ENCODE results near the gene TNFAIP8L2.

The TNFAIP8L2 gene

GRCh38 chr1:151156515-151156819, at the start of gene TNFAIP8L2:
Gene TNFAIP8L2, plus strand, starts transcription at chr1:151156649. Its CDS starts 2,049 bp downstream, at chr1:151158698.
- DNase-seq (ENCODE audit: low read depth in 2 of 2): peak; percentile 25 to 59

DNA sequence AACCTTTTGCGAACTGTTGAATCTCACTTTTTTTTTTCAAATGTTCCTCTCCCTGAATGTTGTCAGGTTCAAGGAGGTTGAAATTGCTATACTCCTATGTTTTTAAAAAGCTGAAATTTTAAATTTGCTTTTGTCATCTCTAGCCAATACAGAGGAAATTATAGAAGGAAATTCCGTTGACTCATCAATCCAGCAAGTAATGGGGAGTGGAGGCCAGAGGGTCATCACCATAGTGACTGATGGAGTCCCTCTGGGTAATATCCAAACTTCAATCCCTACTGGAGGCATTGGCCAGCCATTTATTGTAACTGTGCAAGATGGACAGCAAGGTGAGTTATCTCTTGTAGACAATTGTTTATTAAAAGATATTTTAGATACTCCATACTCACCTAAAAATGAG, 49.6 kb upstream of the TNFAIP8L2 start:
- no peak for DNase-seq (ENCODE audit: low read depth in 2 of 2)

GRCh38 chr1:151108331-151108730, 48.1 kb upstream of the TNFAIP8L2 start:
- DNase-seq (ENCODE audit: low read depth in 2 of 2): no peak

- no peak for DNase-seq (ENCODE audit: low read depth in 2 of 2)
Measured at GRCh38 chr1:151113877-151114276, 42.6 kb upstream of the TNFAIP8L2 start.

DNA sequence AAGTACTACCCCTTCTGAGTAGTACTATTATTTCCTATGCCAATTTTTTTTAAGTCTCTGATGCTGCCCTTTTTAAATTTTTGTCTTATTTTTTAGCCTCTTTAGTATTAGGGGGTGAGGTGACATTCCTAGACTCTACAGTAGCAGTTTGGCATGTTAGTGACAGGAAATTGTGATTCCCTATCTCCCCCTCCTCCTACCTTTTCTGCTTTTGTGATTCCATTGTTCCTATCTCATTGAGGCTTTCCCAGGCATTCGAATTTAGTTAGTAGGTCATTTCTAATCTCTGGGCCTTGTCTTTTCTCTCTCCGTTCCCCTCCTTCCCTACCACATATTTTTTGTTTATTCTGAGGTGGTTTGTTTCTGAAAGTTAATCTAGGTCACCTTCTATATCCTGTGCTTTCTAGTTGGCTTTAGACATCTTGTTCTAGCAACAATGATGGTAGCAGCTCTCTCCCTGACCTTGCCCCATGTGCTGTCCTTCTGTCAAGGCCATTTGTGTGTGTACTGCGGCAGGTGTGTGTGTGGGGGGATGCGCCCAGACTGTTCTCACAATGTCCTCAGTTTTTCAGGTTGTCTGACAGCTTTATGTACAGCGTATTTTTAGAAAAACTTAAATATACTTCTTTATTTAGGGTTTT, 31.6 kb upstream of the TNFAIP8L2 start:
- DNase-seq (ENCODE audit: low read depth in 2 of 2): no peak

DNA sequence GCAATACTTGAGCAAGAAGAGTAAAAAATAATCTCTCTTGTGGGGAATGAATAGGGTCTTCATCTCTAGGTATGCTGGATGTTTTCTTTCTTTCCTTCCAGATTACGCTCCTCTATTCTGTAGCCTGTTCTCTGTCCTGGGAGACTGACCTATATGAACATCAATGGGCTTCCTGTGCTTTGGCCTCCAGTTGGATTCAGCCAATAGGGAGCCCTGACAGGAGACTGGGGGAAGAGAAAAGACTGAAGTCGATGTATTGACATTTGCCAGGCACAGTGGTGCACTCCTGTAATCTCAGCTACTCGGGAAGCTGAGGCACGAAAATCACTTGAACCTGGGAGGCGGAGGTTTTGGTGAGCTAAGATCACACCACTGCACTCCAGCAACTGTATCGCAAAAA, 27.6 kb upstream of the TNFAIP8L2 start:
- no peak for DNase-seq (ENCODE audit: low read depth in 2 of 2)

- peak; percentile 41 to 61 for DNase-seq (ENCODE audit: low read depth in 2 of 2)
Measured at GRCh38 chr1:151130987-151131586, 25.4 kb upstream of the TNFAIP8L2 start.

GRCh38 chr1:151131701-151132334, 24.6 kb upstream of the TNFAIP8L2 start:
- no peak for DNase-seq (ENCODE audit: low read depth in 2 of 2)

GRCh38 chr1:151132335-151133017, 24.0 kb upstream of the TNFAIP8L2 start:
- no peak for DNase-seq (ENCODE audit: low read depth in 2 of 2)

DNA sequence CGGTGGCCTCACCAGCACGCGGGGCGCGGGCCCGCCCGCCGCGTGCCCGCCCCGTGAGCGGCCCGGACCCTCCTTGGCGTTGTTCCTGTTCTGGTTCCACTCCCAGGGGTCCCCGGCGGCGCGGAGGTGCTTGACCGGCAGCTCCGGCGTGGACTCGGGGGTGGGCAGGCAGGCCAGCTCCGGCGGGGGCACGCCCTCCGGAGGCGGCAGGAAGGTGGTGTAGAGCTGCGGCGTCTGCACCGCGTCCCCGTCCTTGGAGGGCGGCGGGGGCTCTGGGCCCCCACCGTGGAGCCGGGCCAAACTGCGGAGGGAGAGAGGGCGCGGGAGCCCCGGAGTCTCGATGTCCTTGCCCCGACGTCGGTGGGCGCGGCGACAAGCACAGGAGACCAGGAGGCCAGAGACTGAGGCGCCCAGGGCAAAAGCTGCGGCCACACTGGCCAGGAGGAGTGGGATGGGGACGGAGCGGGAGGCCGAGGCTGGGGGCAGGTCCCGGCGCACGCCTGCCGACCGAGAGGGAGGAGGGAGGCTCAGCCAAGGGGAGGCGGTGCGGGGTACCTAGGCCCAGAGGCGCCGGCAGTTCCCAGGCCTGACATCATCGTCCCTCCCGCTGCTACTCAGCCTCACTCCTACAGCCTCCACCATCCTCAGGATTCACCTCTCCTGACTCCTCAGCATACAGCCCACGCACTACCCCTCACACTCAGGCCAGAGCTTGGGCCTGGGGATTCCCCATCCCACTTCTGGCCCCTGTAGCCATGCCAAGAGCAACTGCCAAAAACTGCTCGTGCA, 23.2 kb upstream of the TNFAIP8L2 start:
- DNase-seq (ENCODE audit: low read depth in 2 of 2): no peak

- DNase-seq (ENCODE audit: low read depth in 2 of 2): no peak
Measured at GRCh38 chr1:151134396-151134795, 22.1 kb upstream of the TNFAIP8L2 start.

GRCh38 chr1:151134991-151135390, 21.5 kb upstream of the TNFAIP8L2 start:
- DNase-seq (ENCODE audit: low read depth in 2 of 2): no peak

DNA sequence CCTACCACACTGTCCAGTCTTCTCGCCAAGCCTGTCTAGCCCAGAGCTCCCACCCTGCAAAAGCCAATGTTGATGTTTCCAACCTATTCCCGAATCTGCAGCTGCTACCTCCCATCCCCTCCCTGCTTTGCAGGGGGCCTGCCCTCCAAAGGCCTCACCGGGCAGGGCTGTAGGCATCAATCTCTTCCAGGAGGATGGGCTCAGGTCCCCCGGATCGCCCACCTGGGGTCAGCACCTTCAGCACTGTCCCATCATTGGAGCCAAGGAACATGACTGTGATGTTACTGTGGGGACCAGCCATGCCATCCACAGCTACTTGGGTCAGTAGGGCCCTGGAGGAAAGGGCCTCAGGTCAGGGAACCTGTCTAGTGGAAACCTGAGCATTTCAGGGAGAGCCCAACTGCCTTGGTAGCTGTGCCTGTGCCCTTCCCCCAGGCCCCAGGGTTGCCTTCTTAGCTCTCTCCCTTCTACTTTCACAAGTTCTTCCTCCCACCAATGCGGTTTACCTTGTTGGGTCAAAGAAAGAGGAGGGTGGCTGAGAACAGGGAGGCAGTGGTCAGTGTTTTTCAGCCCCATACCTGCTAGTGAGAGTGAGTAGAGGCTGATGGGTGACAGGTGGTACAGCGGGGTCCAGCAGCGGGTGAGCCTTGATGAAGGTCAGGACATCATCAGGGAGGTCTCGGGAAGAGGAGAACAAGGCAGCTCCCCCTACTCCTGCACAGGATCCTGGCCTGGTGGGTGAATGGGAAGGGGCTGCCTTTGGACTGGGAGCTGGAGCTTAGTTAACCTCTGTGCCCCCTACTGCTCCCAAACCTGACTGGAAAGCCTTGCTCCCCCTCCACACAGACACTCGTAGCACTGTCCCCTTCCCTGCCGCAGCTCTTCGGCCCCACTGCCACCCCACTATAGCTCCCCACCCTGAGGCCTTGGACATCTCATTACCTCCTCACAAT, 20.7 kb upstream of the TNFAIP8L2 start:
- no peak for DNase-seq (ENCODE audit: low read depth in 2 of 2)

DNA sequence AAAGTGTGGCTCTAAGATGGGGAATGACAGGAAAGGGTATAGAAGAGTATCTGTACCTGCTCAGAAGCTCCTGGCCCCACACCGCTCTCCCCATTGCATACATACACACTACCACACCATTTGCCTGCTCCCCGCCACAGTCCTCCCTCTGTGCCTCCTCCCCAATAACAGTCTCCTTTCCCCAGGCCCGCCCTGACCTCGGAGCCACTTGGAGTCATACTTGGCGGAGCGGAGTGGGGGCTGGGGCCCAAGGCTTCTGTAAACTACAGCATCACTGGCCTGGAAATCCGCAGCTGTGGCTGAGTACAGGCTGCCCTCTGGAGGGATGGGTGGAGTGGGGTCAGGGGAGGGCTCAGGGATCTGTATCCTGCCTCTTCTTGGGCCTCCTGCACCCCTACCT, 18.7 kb upstream of the TNFAIP8L2 start:
- DNase-seq (ENCODE audit: low read depth in 2 of 2): no peak

DNA sequence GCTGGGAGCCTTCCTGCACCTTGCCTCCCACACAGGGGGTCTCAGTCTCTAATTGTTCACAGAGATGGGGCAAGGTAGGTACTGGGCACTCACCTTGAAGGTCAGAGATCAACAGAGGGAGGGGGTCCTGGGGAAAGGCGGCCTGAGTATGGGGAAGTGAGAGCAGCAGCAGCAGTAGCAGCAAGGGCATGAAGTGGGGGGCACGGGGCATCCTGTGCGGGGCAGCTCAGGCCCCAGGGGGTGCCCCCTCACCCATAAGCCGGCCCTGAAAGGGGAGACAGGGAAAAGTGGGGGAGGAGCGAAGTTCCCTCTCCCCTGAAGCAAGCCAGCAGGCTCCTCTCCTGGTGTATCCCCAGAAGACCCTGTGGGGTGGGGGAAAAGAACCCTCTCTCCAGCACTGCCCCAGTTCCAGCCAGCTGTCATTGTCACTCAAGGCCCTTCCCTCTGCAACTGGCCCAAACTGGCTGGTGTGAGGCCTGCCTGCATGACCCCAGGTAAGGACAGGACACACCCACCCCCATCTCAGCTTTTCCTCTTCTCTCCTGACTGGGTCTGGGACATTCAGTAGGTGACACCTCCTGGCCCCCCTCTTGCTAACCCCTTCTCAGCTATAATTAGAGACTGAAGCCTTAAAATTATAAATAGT, 13.9 kb upstream of the TNFAIP8L2 start:
- no peak for DNase-seq (ENCODE audit: low read depth in 2 of 2)

GRCh38 chr1:151143057-151143435, 13.4 kb upstream of the TNFAIP8L2 start:
- DNase-seq (ENCODE audit: low read depth in 2 of 2): no peak

DNA sequence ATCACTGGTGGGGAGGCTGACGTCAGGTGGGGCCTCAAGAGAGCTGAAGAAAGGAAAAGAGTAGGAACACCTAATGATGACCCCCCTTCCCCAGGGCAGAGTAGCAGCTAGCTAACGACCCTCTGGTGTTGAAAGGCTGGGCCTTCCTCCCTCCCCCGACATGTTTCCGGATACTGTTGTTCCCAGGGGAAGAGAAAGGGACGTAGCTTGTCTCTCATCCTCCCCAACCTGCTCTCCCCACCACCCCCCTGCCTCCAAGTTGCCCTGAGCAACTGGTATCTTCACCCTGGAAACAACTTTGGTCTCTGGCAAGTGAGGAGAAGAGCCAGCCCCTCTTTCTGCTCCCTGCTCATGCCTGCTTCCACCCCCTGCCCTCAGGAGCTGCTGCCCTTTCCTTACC, 12.5 kb upstream of the TNFAIP8L2 start:
- no peak for DNase-seq (ENCODE audit: low read depth in 2 of 2)

DNA sequence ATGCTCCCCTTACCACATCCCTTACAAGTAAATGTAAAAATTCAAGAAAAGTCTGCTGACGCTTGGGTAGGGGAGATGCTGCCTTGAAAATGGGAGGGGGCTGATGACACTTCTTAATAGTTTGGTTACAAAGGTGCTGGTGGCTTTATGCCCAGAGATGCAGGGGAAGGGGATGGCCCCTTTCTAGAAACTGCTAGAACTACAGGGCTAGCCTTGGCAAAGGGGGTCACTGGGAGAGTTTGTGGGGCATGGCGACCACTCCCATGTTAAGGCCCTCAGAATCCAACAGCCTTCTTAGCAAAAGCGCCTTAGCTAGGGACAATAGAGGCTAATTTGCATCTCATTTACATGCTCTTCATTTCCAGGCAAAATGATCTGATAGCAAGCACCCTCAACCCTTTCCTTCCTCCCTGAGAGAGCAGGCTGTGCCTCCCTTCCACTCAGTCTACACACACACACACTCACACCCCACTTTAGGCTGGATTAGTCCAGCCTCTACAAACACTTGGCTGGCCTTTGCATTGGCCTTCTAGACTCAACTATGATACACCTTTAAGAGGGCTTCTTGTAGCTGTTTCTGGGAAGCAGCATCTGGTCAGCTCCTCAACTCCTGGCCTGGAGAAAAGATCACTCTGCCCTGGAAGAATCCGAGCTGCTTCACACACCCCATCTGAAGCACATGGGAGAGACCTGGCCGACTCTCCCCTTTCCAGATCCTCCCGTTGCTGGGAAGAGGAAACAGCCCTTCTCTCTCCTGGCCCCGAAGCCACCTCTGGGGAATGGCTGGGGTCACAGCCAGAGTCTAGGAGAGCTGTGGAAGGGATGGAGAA, 11.8 kb upstream of the TNFAIP8L2 start:
- DNase-seq (ENCODE audit: low read depth in 2 of 2): no peak

GRCh38 chr1:151145304-151146071, 11.0 kb upstream of the TNFAIP8L2 start:
- no peak for DNase-seq (ENCODE audit: low read depth in 2 of 2)

Measured in stimulated activated CD4-positive, alpha-beta T cell treated with anti-CD3 and anti-CD28 coated beads, Interleukin-1b, Interleukin-23, amount 100 ng/mL, for 1 hour (primary cell).